GM23248 (cell line): ENCODE results near the gene PYGO2.

Source experiments
- EZH2 ChIP-seq: fragments of 200-600 bp; sonication (generic); IDR thresholded peaks from 2 replicates; pipeline ENCODE4 v1.6.1; 2018; ENCODE audit warnings: antibody characterized with exemption, mild to moderate bottlenecking; ENCODE audit not compliant: insufficient read depth, poor library complexity, severe bottlenecking
- EZH2phosphoT487 ChIP-seq: fragments of 200-600 bp; sonication (generic); IDR thresholded peaks from 2 replicates; pipeline ENCODE4 v1.6.1; 2018; ENCODE audit warnings: antibody characterized with exemption, moderate library complexity, mild to moderate bottlenecking, low read depth; ENCODE audit not compliant: insufficient read depth

GRCh38 chr1:154955039-154955717, 6.4 kb downstream of the PYGO2 start:
- TF ChIP-seq EZH2, result no peak
- no peak for TF ChIP-seq EZH2phosphoT487
